ENCODE data around the gene SUMO1. TPM values are rescaled to one million over a fixed set of nuclear protein-coding genes. Genes with fewer than 3 reads are reported as not detected.
"Not testable (repeated sequence)": the region's sequence is repeated elsewhere in the genome, so short reads cannot be mapped to it uniquely, and the experiment has no call there.

SUMO1 gene
- total and polyA plus RNA-seq, 7 experiments from 2014 or later: 48.1 to 186 (median 66.3) TPM

- ATAC-seq (no peak), DNase-seq (no peak)
- Histone ChIP-seq H3K9me3 (ENCODE audit: control insufficient read depth in 2 of 3, low read length in 3 of 3) (no peaks in the 10 kb centered on the region), H3K27ac (ENCODE audit: low read depth, low read length) (no peak overlapping the region), H3K27me3 (ENCODE audit: control insufficient read depth in 2 of 2, insufficient read depth in 2 of 2, low read length in 2 of 2) (no peaks in the 10 kb centered on the region), H3K4me1 (ENCODE audit: control insufficient read depth in 2 of 2, insufficient read depth in 2 of 2, low read length in 2 of 2) (no peaks in the 10 kb centered on the region), H3K4me3 (ENCODE audit: low read length) (no peak overlapping the region), H3K36me3 (ENCODE audit: control insufficient read depth in 2 of 3, insufficient read depth in 3 of 3, low read length in 3 of 3) (no peaks in the 10 kb centered on the region)
- H3K27me3 Mint-ChIP-seq: peaks cover 0 to 10% (median 0%) of the 10 kb centered on the region in 5 donors
- peaks cover 0 to 2% (median 0%) of the 10 kb centered on the region in 5 donors for H3K36me3 Mint-ChIP-seq
- ChIA-PET CTCF (no interaction called here), POLR2A (interaction anchor here (0.8 kb wide), 1 partner anchor 11 kb away, joined by 3 read pairs; the partner anchor contains the start of gene SUMO1)
- H3K4me3 Mint-ChIP-seq: no peak overlapping the region
- peaks cover 0 to 7% (median 0%) of the 10 kb centered on the region in 7 donors for H3K4me1 Mint-ChIP-seq
- intact Hi-C loops (cut with micrococcal nuclease): no loop called here
- H3K9me3 Mint-ChIP-seq: peaks cover 0 to 1% (median 0%) of the 10 kb centered on the region in 11 donors
- no peak overlapping the region for H3K27ac Mint-ChIP-seq
These were observed 11.3 kb upstream of the SUMO1 start for GRCh38 chr2:202249521-202250253.

DNA sequence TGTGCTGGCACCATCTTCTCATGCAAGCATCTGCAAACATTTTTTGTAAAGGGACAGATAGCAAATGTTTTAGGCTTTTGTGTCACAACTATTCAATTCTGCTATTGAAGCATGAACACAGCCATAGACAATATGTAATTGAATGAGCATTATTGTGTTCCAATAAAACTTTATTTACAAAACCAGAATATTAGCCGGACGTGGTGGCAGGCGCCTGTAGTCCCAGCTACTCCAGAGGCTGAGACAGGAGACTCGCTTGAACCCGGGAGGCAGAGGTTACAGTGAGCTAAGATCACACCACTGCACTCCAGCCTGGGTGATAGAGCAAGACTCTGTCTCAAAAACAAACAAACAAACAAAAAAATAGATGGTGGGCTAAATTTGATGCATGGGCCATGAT, 9.3 kb upstream of the SUMO1 start:
- H3K27me3 Mint-ChIP-seq; intact Hi-C loops (cut with micrococcal nuclease); POLR2A ChIA-PET; H3K4me3 Mint-ChIP-seq; H3K36me3 ChIP-seq (ENCODE audit: control insufficient read depth in 2 of 3, insufficient read depth in 3 of 3, low read length in 3 of 3); H3K4me3 ChIP-seq (ENCODE audit: low read length); CTCF ChIA-PET; H3K9me3 Mint-ChIP-seq; H3K4me1 Mint-ChIP-seq; H3K9me3 ChIP-seq (ENCODE audit: control insufficient read depth in 2 of 3, low read length in 3 of 3); H3K27ac Mint-ChIP-seq; H3K36me3 Mint-ChIP-seq; DNase-seq; H3K4me1 ChIP-seq (ENCODE audit: control insufficient read depth in 2 of 2, insufficient read depth in 2 of 2, low read length in 2 of 2); H3K27ac ChIP-seq (ENCODE audit: low read depth, low read length); ATAC-seq; H3K27me3 ChIP-seq (ENCODE audit: control insufficient read depth in 2 of 2, insufficient read depth in 2 of 2, low read length in 2 of 2): not testable (repeated sequence)

GRCh38 chr2:202237787-202238233, 587 bp downstream of the SUMO1 start:
- H3K27ac ChIP-seq (ENCODE audit: low read depth, low read length): peak overlapping the region; percentile 88
- Mint-ChIP-seq H3K4me3 (peak overlapping the region; percentile 91 to 100 (median 96)), H3K27me3 (peaks cover 0 to 2% (median 0%) of the 10 kb centered on the region in 5 donors), H3K4me1 (peaks cover 15 to 58% (median 42%) of the 10 kb centered on the region in 7 donors), H3K9me3 (peaks cover 0 to 5% (median 0%) of the 10 kb centered on the region in 11 donors), H3K27ac (peak overlapping the region; percentile 86 to 98 (median 96)), H3K36me3 (peaks cover 0 to 3% (median 0%) of the 10 kb centered on the region in 5 donors)
- DNase-seq: peak in 1 of 9 donors; percentile 13
- intact Hi-C loops (cut with micrococcal nuclease): loop anchor here (1.0 to 5.0 kb wide), 9 partner anchors 23 to 1089 kb away; partner anchors contain the start of genes BMPR2 (in 2 of the 2), NOP58 (in 2 of the 2), ABI2 (in 1 of the 2) and FZD7 (in 1 of the 2)
- H3K4me1 ChIP-seq (ENCODE audit: control insufficient read depth in 2 of 2, insufficient read depth in 2 of 2, low read length in 2 of 2): peaks cover 11% of the 10 kb centered on the region in 2 donors
- H3K27me3 ChIP-seq (ENCODE audit: control insufficient read depth in 2 of 2, insufficient read depth in 2 of 2, low read length in 2 of 2): no peaks in the 10 kb centered on the region
- H3K9me3 ChIP-seq (ENCODE audit: control insufficient read depth in 2 of 3, low read length in 3 of 3): no peaks in the 10 kb centered on the region
- ChIA-PET POLR2A (interaction anchor here (0.8 to 1.0 kb wide), 2 partner anchors 29 to 980 kb away, joined by 3 read pairs; no protein-coding TSS in a partner anchor), CTCF (interaction anchor here (0.7 kb wide), 1 partner anchor 899 kb away, joined by 3 read pairs; no protein-coding TSS in a partner anchor)
- ATAC-seq: peak; percentile 50
- H3K36me3 ChIP-seq (ENCODE audit: control insufficient read depth in 2 of 3, insufficient read depth in 3 of 3, low read length in 3 of 3): peaks cover 0 to 7% (median 0%) of the 10 kb centered on the region in 3 experiments
- H3K4me3 ChIP-seq (ENCODE audit: low read length): peak overlapping the region; percentile 82

DNA sequence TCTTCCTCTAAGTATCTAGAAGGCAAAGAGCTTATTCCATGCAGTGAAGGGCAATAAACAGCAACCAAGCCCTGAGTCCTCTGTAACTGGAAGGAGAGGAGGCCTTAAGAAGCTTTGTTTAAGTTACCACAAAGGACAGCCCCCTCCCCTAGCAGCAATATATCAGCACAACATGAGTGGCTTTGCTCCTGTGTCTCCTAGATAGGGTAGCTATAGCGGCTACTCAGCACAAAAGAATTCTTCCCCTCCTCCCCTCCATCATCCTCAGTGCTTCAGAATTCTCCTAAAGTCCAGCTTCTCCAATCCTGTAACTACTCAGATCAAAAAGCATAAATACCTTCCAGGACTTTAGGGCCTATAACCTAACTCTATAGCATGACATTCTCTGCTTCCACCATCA, 16.5 kb downstream of the SUMO1 start:
- DNase-seq (no peak), ATAC-seq (no peak)
- POLR2A ChIA-PET: no interaction called here
- peaks cover 0 to 17% (median 0%) of the 10 kb centered on the region in 3 experiments for H3K36me3 ChIP-seq (ENCODE audit: control insufficient read depth in 2 of 3, insufficient read depth in 3 of 3, low read length in 3 of 3)
- no peaks in the 10 kb centered on the region for H3K4me1 ChIP-seq (ENCODE audit: control insufficient read depth in 2 of 2, insufficient read depth in 2 of 2, low read length in 2 of 2)
- H3K9me3 Mint-ChIP-seq: peaks cover 0 to 2% (median 0%) of the 10 kb centered on the region in 11 donors
- CTCF ChIA-PET: no interaction called here
- intact Hi-C loops (cut with micrococcal nuclease): no loop called here
- H3K36me3 Mint-ChIP-seq: peaks cover 7 to 36% (median 28%) of the 10 kb centered on the region in 5 donors
- H3K27me3 ChIP-seq (ENCODE audit: control insufficient read depth in 2 of 2, insufficient read depth in 2 of 2, low read length in 2 of 2): no peaks in the 10 kb centered on the region
- H3K27ac Mint-ChIP-seq: peak overlapping the region in 6 of 9 donors; percentile 5 to 61 (median 33)
- H3K9me3 ChIP-seq (ENCODE audit: control insufficient read depth in 2 of 3, low read length in 3 of 3): no peaks in the 10 kb centered on the region
- H3K27me3 Mint-ChIP-seq: no peaks in the 10 kb centered on the region
- H3K4me3 Mint-ChIP-seq: peak overlapping the region in 2 of 10 donors; percentile 2 to 52
- H3K4me3 ChIP-seq (ENCODE audit: low read length): no peak overlapping the region
- H3K27ac ChIP-seq (ENCODE audit: low read depth, low read length): no peak overlapping the region
- peaks cover 21 to 60% (median 46%) of the 10 kb centered on the region in 7 donors for H3K4me1 Mint-ChIP-seq

- CTCF ChIA-PET: no interaction called here
- intact Hi-C loops (cut with micrococcal nuclease): loop anchor here in 1 of 2 donors (1.0 kb wide), 1 partner anchor 22 kb away; no protein-coding TSS in a partner anchor
- no peaks in the 10 kb centered on the region for H3K27me3 Mint-ChIP-seq
- DNase-seq (no peak), ATAC-seq (no peak)
- POLR2A ChIA-PET: no interaction called here
- Histone ChIP-seq H3K36me3 (ENCODE audit: control insufficient read depth in 2 of 3, insufficient read depth in 3 of 3, low read length in 3 of 3) (peaks cover 0 to 20% (median 0%) of the 10 kb centered on the region in 3 experiments), H3K4me3 (ENCODE audit: low read length) (no peak overlapping the region), H3K4me1 (ENCODE audit: control insufficient read depth in 2 of 2, insufficient read depth in 2 of 2, low read length in 2 of 2) (no peaks in the 10 kb centered on the region), H3K27ac (ENCODE audit: low read depth, low read length) (no peak overlapping the region), H3K27me3 (ENCODE audit: control insufficient read depth in 2 of 2, insufficient read depth in 2 of 2, low read length in 2 of 2) (no peaks in the 10 kb centered on the region), H3K9me3 (ENCODE audit: control insufficient read depth in 2 of 3, low read length in 3 of 3) (no peaks in the 10 kb centered on the region)
- peaks cover 0 to 21% (median 6%) of the 10 kb centered on the region in 7 donors for H3K4me1 Mint-ChIP-seq
- no peak overlapping the region for H3K27ac Mint-ChIP-seq
- H3K9me3 Mint-ChIP-seq: peaks cover 0 to 2% (median 0%) of the 10 kb centered on the region in 11 donors
- H3K4me3 Mint-ChIP-seq: no peak overlapping the region
- peaks cover 0 to 27% (median 13%) of the 10 kb centered on the region in 5 donors for H3K36me3 Mint-ChIP-seq
These were observed 23.2 kb downstream of the SUMO1 start for GRCh38 chr2:202215179-202215578.

GRCh38 chr2:202208526-202208925, 29.9 kb downstream of the SUMO1 start:
- no peak overlapping the region for H3K4me3 Mint-ChIP-seq
- Histone ChIP-seq H3K9me3 (ENCODE audit: control insufficient read depth in 2 of 3, low read length in 3 of 3) (no peaks in the 10 kb centered on the region), H3K4me1 (ENCODE audit: control insufficient read depth in 2 of 2, insufficient read depth in 2 of 2, low read length in 2 of 2) (no peaks in the 10 kb centered on the region), H3K4me3 (ENCODE audit: low read length) (no peak overlapping the region), H3K27ac (ENCODE audit: low read depth, low read length) (no peak overlapping the region), H3K27me3 (ENCODE audit: control insufficient read depth in 2 of 2, insufficient read depth in 2 of 2, low read length in 2 of 2) (no peaks in the 10 kb centered on the region), H3K36me3 (ENCODE audit: control insufficient read depth in 2 of 3, insufficient read depth in 3 of 3, low read length in 3 of 3) (peaks cover 0 to 19% (median 3%) of the 10 kb centered on the region in 3 experiments)
- H3K9me3 Mint-ChIP-seq: no peaks in the 10 kb centered on the region
- intact Hi-C loops (cut with micrococcal nuclease): no loop called here
- H3K36me3 Mint-ChIP-seq: peaks cover 3 to 29% (median 20%) of the 10 kb centered on the region in 5 donors
- DNase-seq (no peak), ATAC-seq (no peak)
- ChIA-PET CTCF (no interaction called here), POLR2A (interaction anchor here (0.7 kb wide), 1 partner anchor 601 kb away, joined by 3 read pairs; no protein-coding TSS in a partner anchor)
- no peaks in the 10 kb centered on the region for H3K27me3 Mint-ChIP-seq
- H3K4me1 Mint-ChIP-seq: peaks cover 0 to 4% (median 0%) of the 10 kb centered on the region in 7 donors
- H3K27ac Mint-ChIP-seq: no peak overlapping the region
